Epidermal melanocyte (primary cell): ENCODE results near the gene FHOD3.
A peak's percentile ranks its signal among the peaks of the same experiment; 100 is the strongest.

Source experiments
- DNase-seq: peaks from one replicate; pipeline ENCODE4 v3.0.0; 2011; ENCODE audit warnings: low spot score; ENCODE audit not compliant: insufficient read length

The FHOD3 gene

GRCh38 chr18:36295880-36296301, 1.6 kb upstream of the FHOD3 start:
- no peak for DNase-seq

GRCh38 chr18:36296650-36297416, 680 bp upstream of the FHOD3 start:
- peak; percentile 56 for DNase-seq

GRCh38 chr18:36298126-36298741, 721 bp downstream of the FHOD3 start:
- DNase-seq: no peak

GRCh38 chr18:36299015-36299414, 1.5 kb downstream of the FHOD3 start:
- no peak for DNase-seq

- DNase-seq: no peak
Observed at GRCh38 chr18:36300211-36300610, 2.7 kb downstream of the FHOD3 start.

GRCh38 chr18:36301884-36302283, 4.4 kb downstream of the FHOD3 start:
- DNase-seq: no peak

GRCh38 chr18:36302676-36303075, 5.2 kb downstream of the FHOD3 start:
- no peak for DNase-seq

- no peak for DNase-seq
Observed at GRCh38 chr18:36303211-36303844, 5.8 kb downstream of the FHOD3 start.

GRCh38 chr18:36304723-36305122, 7.2 kb downstream of the FHOD3 start:
- DNase-seq: no peak

GRCh38 chr18:36305375-36305774, 7.9 kb downstream of the FHOD3 start:
- no peak for DNase-seq

- no peak for DNase-seq
Observed at GRCh38 chr18:36307513-36307912, 10.0 kb downstream of the FHOD3 start.

- DNase-seq: no peak
Observed at GRCh38 chr18:36308711-36309435, 11.4 kb downstream of the FHOD3 start.

- DNase-seq: peak; percentile 30
Observed at GRCh38 chr18:36309436-36310391, 12.2 kb downstream of the FHOD3 start.

GRCh38 chr18:36311026-36311570, 13.6 kb downstream of the FHOD3 start:
- DNase-seq: no peak

- no peak for DNase-seq
Observed at GRCh38 chr18:36312806-36313395, 15.4 kb downstream of the FHOD3 start.

- no peak for DNase-seq
Observed at GRCh38 chr18:36314098-36314497, 16.6 kb downstream of the FHOD3 start.

GRCh38 chr18:36314754-36315153, 17.2 kb downstream of the FHOD3 start:
- DNase-seq: no peak

- no peak for DNase-seq
Observed at GRCh38 chr18:36315736-36316135, 18.2 kb downstream of the FHOD3 start.

GRCh38 chr18:36316246-36316645, 18.7 kb downstream of the FHOD3 start:
- no peak for DNase-seq
